ENCODE measurements around the gene SCG3.

- TF ChIP-seq EZH2 (IDR thresholded peaks at IDR 0.05; ENCODE audit: borderline replicate concordance, low read depth, low read length, severe bottlenecking) (no peak), CTCF (IDR thresholded peaks at IDR 0.05; ENCODE audit: borderline replicate concordance, extremely low read depth, low read length, poor library complexity, severe bottlenecking) (no peak)
Measured at GRCh38 chr15:51755790-51756189, 74.5 kb downstream of the SCG3 start.
